ENCODE results near the gene WBP2NL.

Gene WBP2NL

GRCh38 chr22:42022162-42022847 is 23.7 kb downstream of the WBP2NL start:
- in situ Hi-C loops (cut with HindIII; ENCODE audit: low pct_ligation_motif_present, low sequenced_read_pairs): no loop called here
- no peak for TF ChIP-seq CTCF (IDR thresholded peaks at IDR 0.05; ENCODE audit: low read depth, low read length, missing control alignments)
- H3K36me3 ChIP-seq (replicated peaks): no peaks in the 10 kb centered on the region
- H3K27ac ChIP-seq: no peak overlapping the region
- DNase-seq: no peak
- no peaks in the 10 kb centered on the region for H3K27me3 ChIP-seq (replicated peaks)
- no peak overlapping the region for H3K4me3 ChIP-seq (ENCODE audit: low read depth, low read length)

- Histone ChIP-seq H3K27me3 (replicated peaks) (no peaks in the 10 kb centered on the region), H3K27ac (no peak overlapping the region), H3K4me3 (ENCODE audit: low read depth, low read length) (no peak overlapping the region), H3K36me3 (replicated peaks) (no peaks in the 10 kb centered on the region)
- in situ Hi-C loops (cut with HindIII; ENCODE audit: low pct_ligation_motif_present, low sequenced_read_pairs): no loop called here
- TF ChIP-seq CTCF (IDR thresholded peaks at IDR 0.05; ENCODE audit: low read depth, low read length, missing control alignments): no peak
- DNase-seq: no peak
Observed at GRCh38 chr22:42025421-42025820, 26.8 kb downstream of the WBP2NL start.

GRCh38 chr22:42026705-42027104 is 28.1 kb downstream of the WBP2NL start:
- H3K4me3 ChIP-seq (ENCODE audit: low read depth, low read length): no peak overlapping the region
- no peaks in the 10 kb centered on the region for H3K36me3 ChIP-seq (replicated peaks)
- no peak overlapping the region for H3K27ac ChIP-seq
- no peak for TF ChIP-seq CTCF (IDR thresholded peaks at IDR 0.05; ENCODE audit: low read depth, low read length, missing control alignments)
- in situ Hi-C loops (cut with HindIII; ENCODE audit: low pct_ligation_motif_present, low sequenced_read_pairs): no loop called here
- DNase-seq: no peak
- H3K27me3 ChIP-seq (replicated peaks): no peaks in the 10 kb centered on the region

GRCh38 chr22:42033263-42034181 is 34.9 kb downstream of the WBP2NL start:
- no peak for DNase-seq
- in situ Hi-C loops (cut with HindIII; ENCODE audit: low pct_ligation_motif_present, low sequenced_read_pairs): no loop called here
- Histone ChIP-seq H3K27me3 (replicated peaks) (no peaks in the 10 kb centered on the region), H3K4me3 (ENCODE audit: low read depth, low read length) (no peak overlapping the region), H3K36me3 (replicated peaks) (no peaks in the 10 kb centered on the region), H3K27ac (no peak overlapping the region)
- TF ChIP-seq CTCF (IDR thresholded peaks at IDR 0.05; ENCODE audit: low read depth, low read length, missing control alignments): no peak

- no peak for TF ChIP-seq CTCF (IDR thresholded peaks at IDR 0.05; ENCODE audit: low read depth, low read length, missing control alignments)
- H3K27ac ChIP-seq: no peak overlapping the region
- H3K36me3 ChIP-seq (replicated peaks): no peaks in the 10 kb centered on the region
- in situ Hi-C loops (cut with HindIII; ENCODE audit: low pct_ligation_motif_present, low sequenced_read_pairs): no loop called here
- H3K4me3 ChIP-seq (ENCODE audit: low read depth, low read length): no peak overlapping the region
- no peak for DNase-seq
- H3K27me3 ChIP-seq (replicated peaks): no peaks in the 10 kb centered on the region
Observed at GRCh38 chr22:42035256-42035655, 36.7 kb downstream of the WBP2NL start.

Measured in brain microvascular endothelial cell (primary cell).